Measurements from ENCODE around the gene ANKFN1.

ANKFN1 gene

GRCh38 chr17:56173958-56174835, 20.9 kb downstream of the ANKFN1 start:
- no peak for TF ChIP-seq CTCF (IDR thresholded peaks at IDR 0.05; ENCODE audit: low read depth, low read length)
- no peak for DNase-seq (ENCODE audit: extremely low read depth, low read depth)

GRCh38 chr17:56175299-56175955, 22.2 kb downstream of the ANKFN1 start:
- TF ChIP-seq CTCF (IDR thresholded peaks at IDR 0.05; ENCODE audit: low read depth, low read length): no peak
- DNase-seq (ENCODE audit: extremely low read depth, low read depth): no peak

GRCh38 chr17:56176091-56176490, 22.8 kb downstream of the ANKFN1 start:
- no peak for DNase-seq (ENCODE audit: extremely low read depth, low read depth)
- TF ChIP-seq CTCF (IDR thresholded peaks at IDR 0.05; ENCODE audit: low read depth, low read length): no peak

DNA sequence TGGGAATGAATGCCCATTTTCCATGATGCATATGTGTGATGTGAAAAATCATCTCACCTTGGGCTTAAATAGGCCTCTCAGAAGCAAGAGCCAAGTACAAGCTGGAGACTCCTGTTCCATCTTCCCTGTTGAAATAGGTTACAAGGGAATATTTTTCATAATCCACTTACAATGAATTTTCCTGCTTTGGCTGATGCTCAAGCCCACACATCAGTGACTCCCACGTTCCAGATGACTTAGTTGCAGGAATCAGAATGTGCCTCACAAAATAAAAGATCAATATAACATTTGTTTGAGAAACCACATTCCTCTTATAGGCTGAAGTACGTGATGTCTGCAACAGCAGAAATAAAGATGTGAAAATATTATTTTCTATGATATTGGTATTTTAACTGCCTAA, 24.1 kb downstream of the ANKFN1 start:
- no peak for TF ChIP-seq CTCF (IDR thresholded peaks at IDR 0.05; ENCODE audit: low read depth, low read length)
- no peak for DNase-seq (ENCODE audit: extremely low read depth, low read depth)

DNA sequence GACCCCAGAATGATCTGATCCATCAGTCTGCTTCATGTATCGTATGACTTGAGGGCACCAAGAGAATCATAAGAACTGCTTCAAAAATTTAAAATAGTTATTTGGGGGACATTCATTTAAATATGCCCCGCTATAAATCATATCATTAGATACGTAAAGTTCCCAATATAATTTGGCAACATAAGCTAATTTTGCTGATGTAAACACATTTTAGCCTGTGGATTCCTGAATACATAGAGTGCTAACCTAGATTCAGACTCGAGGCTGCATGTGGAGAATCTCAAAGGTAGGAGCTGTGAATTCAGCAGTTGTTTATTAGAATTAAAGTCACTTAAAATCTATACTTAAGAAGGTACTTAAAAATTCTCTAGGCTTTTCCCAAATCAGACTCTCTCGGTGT, 24.9 kb downstream of the ANKFN1 start:
- DNase-seq (ENCODE audit: extremely low read depth, low read depth): no peak
- TF ChIP-seq CTCF (IDR thresholded peaks at IDR 0.05; ENCODE audit: low read depth, low read length): no peak

- no peak for DNase-seq (ENCODE audit: extremely low read depth, low read depth)
- TF ChIP-seq CTCF (IDR thresholded peaks at IDR 0.05; ENCODE audit: low read depth, low read length): no peak
Observed at GRCh38 chr17:56182081-56182480, 28.8 kb downstream of the ANKFN1 start.

DNA sequence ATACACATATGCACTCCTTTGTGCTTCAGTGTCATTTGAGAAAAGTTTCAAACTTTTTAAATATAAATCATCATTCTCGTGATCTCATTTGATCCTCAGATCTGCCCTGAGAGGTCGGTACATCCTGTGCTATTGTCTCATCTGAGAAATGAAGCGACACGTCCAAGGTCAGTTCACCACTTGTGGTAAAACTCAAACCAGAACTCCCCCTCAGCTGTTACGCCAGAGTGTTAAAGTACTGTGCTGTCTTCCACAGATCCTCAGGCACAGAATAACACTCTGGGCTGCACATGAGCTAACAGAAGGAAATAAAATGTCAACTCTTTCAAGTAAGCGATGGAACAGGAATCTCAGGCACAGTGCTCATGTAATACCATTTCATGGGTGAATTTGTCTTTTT, 31.4 kb downstream of the ANKFN1 start:
- DNase-seq (ENCODE audit: extremely low read depth, low read depth): no peak
- no peak for TF ChIP-seq CTCF (IDR thresholded peaks at IDR 0.05; ENCODE audit: low read depth, low read length)

Data from AG09319 (cell line).